HCT116 (cell line): ENCODE measurements around the gene ATP8A1. TPM values are rescaled to one million over a fixed set of nuclear protein-coding genes. Genes with fewer than 3 reads are reported as not detected.

ENCODE experiments used
- ATAC-seq: fragments of 200-7000 bp; cut with Tn5 transposase; 2 replicates; pipeline ENCODE4 v1.9.1; 2020; ENCODE audit warnings: mild to moderate bottlenecking, moderate library complexity
- BruUV-seq: library from RNA; stranded (reverse); fragments of 400-500 nt; replicated peaks from 2 replicates; lab custom pipeline; 2021; lab: Mats Ljungman, UMichigan
- CTCF ChIA-PET: fragments of 300-600 bp; sonication (Branson Sonifier 250); formaldehyde crosslinking; loops from one replicate; lab custom pipeline; 2021; ENCODE audit warnings: antibody characterized with exemption; lab: Charles Lee
- POLR2A ChIA-PET: fragments of 300-600, 350-600 bp; sonication (Branson Sonifier 250); formaldehyde crosslinking; loops from one replicate; lab custom pipeline; 2021; ENCODE audit warnings: antibody characterized with exemption; lab: Charles Lee
- RAD21 ChIA-PET, 2 experiments: fragments of 300-600 bp; sonication (Branson Sonifier 250); formaldehyde crosslinking; loops; one replicate each; lab custom pipeline; 2023; ENCODE audit warnings: low total read pairs in 2 of 2; ENCODE audit not compliant: uncharacterized antibody in 2 of 2, unreplicated experiment in 2 of 2, low non-redundant PET in 1 of 2; lab: Charles Lee
- DNase-seq: peaks from one replicate; pipeline ENCODE4 v3.0.0-alpha.2; 2010; ENCODE audit warnings: low read depth, low spot score
- H2AFZ ChIP-seq: fragments of 200-600 bp; shearing (Covaris generic), sonication (generic); 2 replicates; pipeline ENCODE4 v1.6.1; 2017; ENCODE audit warnings: low read depth, mixed run types, mixed read lengths, antibody characterized with exemption, low read length; ENCODE audit not compliant: poor library complexity, severe bottlenecking
- H3K27ac ChIP-seq: 2 replicates; pipeline ENCODE4 v1.5.1; 2012; ENCODE audit warnings: low read depth, low read length
- H3K27me3 ChIP-seq: fragments of 200-600 bp; sonication (generic); 2 replicates; pipeline ENCODE4 v1.6.1; 2016; ENCODE audit warnings: mixed run types, low read length, mixed read lengths; ENCODE audit not compliant: insufficient read depth
- H3K36me3 ChIP-seq, 2 experiments: fragments of 200-500 bp in 1 of 2; fragments of 200-600 bp in 1 of 2; sonication (Bioruptor generic) in 1 of 2; sonication (generic) in 1 of 2; 2 replicates each; pipeline versions ENCODE4 v1.5.1 to v1.6.1; 2014 to 2016; ENCODE audit warnings: low read length in 2 of 2, inconsistent platforms in 1 of 2, mixed read lengths in 1 of 2, mixed run types in 1 of 2; ENCODE audit not compliant: insufficient read depth in 2 of 2, control insufficient read depth in 1 of 2
- H3K4me1 ChIP-seq, 2 experiments: fragments of 200-600 bp in 1 of 2; sonication (generic) in 1 of 2; 2 replicates each; pipeline versions ENCODE4 v1.5.1 to v1.6.1; 2012 to 2017; ENCODE audit warnings: low read length in 2 of 2, inconsistent platforms in 1 of 2, mild to moderate bottlenecking in 1 of 2, mixed read lengths in 1 of 2, mixed run types in 1 of 2, moderate library complexity in 1 of 2; ENCODE audit not compliant: insufficient read depth in 2 of 2, control insufficient read depth in 1 of 2
- H3K4me2 ChIP-seq: fragments of 200-600 bp; sonication (generic); 2 replicates; pipeline ENCODE4 v1.6.1; 2017; ENCODE audit warnings: mixed run types, low read length, mixed read lengths
- H3K4me3 ChIP-seq, 2 experiments: fragments of 200-600 bp in 1 of 2; sonication (generic) in 1 of 2; replicated peaks in 1 of 2; 2 replicates each; pipeline ENCODE4 v1.5.1; 2011 to 2016; ENCODE audit warnings: low read length in 2 of 2, control low read depth in 1 of 2, low read depth in 1 of 2, mild to moderate bottlenecking in 1 of 2, mixed read lengths in 1 of 2, mixed run types in 1 of 2
- H3K79me2 ChIP-seq: fragments of 200-600 bp; sonication (generic); 2 replicates; pipeline ENCODE4 v1.6.1; 2017; ENCODE audit warnings: mild to moderate bottlenecking, mixed run types, low read length, moderate library complexity, mixed read lengths; ENCODE audit not compliant: insufficient read depth
- H3K9ac ChIP-seq: fragments of 200-600 bp; sonication (generic); 2 replicates; pipeline ENCODE4 v1.6.1; 2016; ENCODE audit warnings: low read length, mixed read lengths
- H3K9me2 ChIP-seq: fragments of 200-600 bp; sonication (generic), shearing (Covaris generic); 2 replicates; pipeline ENCODE4 v1.6.1; 2017; ENCODE audit warnings: mixed run types, mild to moderate bottlenecking, moderate library complexity; ENCODE audit not compliant: insufficient read depth
- H3K9me3 ChIP-seq, 2 experiments: fragments of 200-500 bp in 1 of 2; fragments of 200-600 bp in 1 of 2; sonication (Bioruptor generic) in 1 of 2; sonication (generic) in 1 of 2; 2 replicates each; pipeline ENCODE4 v1.6.1; 2014 to 2017; ENCODE audit warnings: low read length in 2 of 2, mixed read lengths in 2 of 2, inconsistent platforms in 1 of 2, low read depth in 1 of 2, mild to moderate bottlenecking in 1 of 2, mixed run types in 1 of 2, moderate library complexity in 1 of 2; ENCODE audit not compliant: control insufficient read depth in 1 of 2, insufficient read depth in 1 of 2
- H4K20me1 ChIP-seq: fragments of 200-600 bp; sonication (generic), shearing (Covaris generic); 2 replicates; pipeline ENCODE4 v1.6.1; 2017; ENCODE audit warnings: mixed run types, mild to moderate bottlenecking, moderate library complexity; ENCODE audit not compliant: insufficient read depth
- CBX3 ChIP-seq: IDR thresholded peaks from 2 replicates; pipeline ENCODE4 v1.6.1; 2012; ENCODE audit warnings: low read depth
- CEBPB ChIP-seq: IDR thresholded peaks from 2 replicates; pipeline ENCODE4 v1.6.1; 2012; ENCODE audit warnings: low read depth
- EGR1 ChIP-seq: IDR thresholded peaks from 2 replicates; pipeline ENCODE4 v1.6.1; 2012; ENCODE audit warnings: low read depth
- ELF1 ChIP-seq: IDR thresholded peaks from 2 replicates; pipeline ENCODE4 v1.6.1; 2012; ENCODE audit warnings: low read depth, borderline replicate concordance
- EZH2 ChIP-seq: fragments of 200-600 bp; sonication (generic); IDR thresholded peaks from 2 replicates; pipeline ENCODE4 v1.6.1; 2017; ENCODE audit warnings: antibody characterized with exemption, mixed run types
- EZH2phosphoT487 ChIP-seq: fragments of 200-600 bp; IDR thresholded peaks from 2 replicates; pipeline ENCODE4 v1.6.1; 2018; ENCODE audit warnings: antibody characterized with exemption, borderline replicate concordance
- POLR2A ChIP-seq: IDR thresholded peaks from 2 replicates; pipeline ENCODE4 v1.7.0; 2011; ENCODE audit warnings: borderline replicate concordance; ENCODE audit not compliant: insufficient read depth, insufficient read length; ENCODE audit errors: extremely low read depth
- POLR2AphosphoS5 ChIP-seq: IDR thresholded peaks from 2 replicates; pipeline ENCODE4 v1.6.1; 2011; ENCODE audit warnings: mild to moderate bottlenecking, low read depth, low read length, moderate library complexity
- RAD21 ChIP-seq: IDR thresholded peaks from 2 replicates; pipeline ENCODE4 v1.6.1; 2012; ENCODE audit warnings: low read depth, mild to moderate bottlenecking
- SIN3A ChIP-seq: IDR thresholded peaks from 2 replicates; pipeline ENCODE4 v1.6.1; 2012; ENCODE audit warnings: low read depth
- SP1 ChIP-seq: IDR thresholded peaks from 2 replicates; pipeline ENCODE4 v1.6.1; 2012; ENCODE audit warnings: low read depth
- SRF ChIP-seq: IDR thresholded peaks from 2 replicates; pipeline ENCODE4 v1.6.1; 2012; ENCODE audit warnings: low read depth
- TCF7L2 ChIP-seq: IDR thresholded peaks from 2 replicates; pipeline ENCODE4 v1.7.0; 2011; ENCODE audit warnings: borderline replicate concordance, inconsistent platforms; ENCODE audit not compliant: insufficient read depth, insufficient read length; ENCODE audit errors: extremely low read depth
- ZFX ChIP-seq: fragments of 450-650 bp; IDR thresholded peaks from 2 replicates; pipeline ENCODE4 v1.6.1; 2017
- ZNF274 ChIP-seq: fragments of 200-500 bp; sonication (Bioruptor generic); IDR thresholded peaks from 2 replicates; pipeline ENCODE4 v1.6.1; 2014; ENCODE audit warnings: mild to moderate bottlenecking, low read depth, low read length, inconsistent platforms
- intact Hi-C: fragments of 100-400 bp; cut with micrococcal nuclease; formaldehyde crosslinking; loops from 2 replicates; pipeline ENCODE4 v1.10.0; 2022
- total RNA-seq: library from RNA; stranded (reverse); gene quantifications from one replicate; pipeline ENCODE4 v1.2.1, GENCODE V29; 2021; ENCODE audit not compliant: unreplicated experiment
- TF ChIP-seq, protein P1 (sequence below): IDR thresholded peaks from 2 replicates; pipeline ENCODE4 v1.6.1; 2012
- TF ChIP-seq, protein P2 (sequence below), 3 experiments: fragments of 200-600 bp in 1 of 3; sonication (generic) in 1 of 3; IDR thresholded peaks in 2 of 3; conservative IDR thresholded peaks in 1 of 3; 2 replicates each; pipeline ENCODE4 v1.5.1; 2012 to 2017; ENCODE audit warnings: low read depth in 2 of 3, low read length in 2 of 3, antibody characterized with exemption in 1 of 3, borderline replicate concordance in 1 of 3, control low read depth in 1 of 3, mild to moderate bottlenecking in 1 of 3, mixed read lengths in 1 of 3, mixed run types in 1 of 3, moderate library complexity in 1 of 3; ENCODE audit not compliant: insufficient read depth in 1 of 3
- TF ChIP-seq, protein P3 (sequence below): IDR thresholded peaks from 2 replicates; pipeline ENCODE4 v1.6.1; 2012; ENCODE audit warnings: low read depth

The ATP8A1 gene
- total RNA-seq, 1 experiment from 2014 or later = 1.9 TPM

GRCh38 chr4:42618023-42618422 is 38.9 kb downstream of the ATP8A1 start:
- no peak overlapping the region for H3K27ac ChIP-seq
- RAD21 ChIA-PET = no interaction called here
- H4K20me1 ChIP-seq = no peaks in the 10 kb centered on the region
- POLR2A ChIA-PET = no interaction called here
- no peak overlapping the region for H3K4me2 ChIP-seq
- H3K79me2 ChIP-seq = no peaks in the 10 kb centered on the region
- no peaks in the 10 kb centered on the region for H3K9me3 ChIP-seq
- BruUV-seq = no TSS peak
- no peak overlapping the region for H3K9ac ChIP-seq
- CTCF ChIA-PET = no interaction called here
- H3K4me1 ChIP-seq = no peaks in the 10 kb centered on the region
- DNase-seq (no peak), ATAC-seq (no peak)
- intact Hi-C loops = no loop called here
- TF ChIP-seq CEBPB (no peak), POLR2A (no peak), EGR1 (no peak), SP1 (no peak), ZNF274 (no peak), SRF (no peak), ZFX (no peak), RAD21 (no peak), TCF7L2 (no peak), POLR2AphosphoS5 (no peak), EZH2phosphoT487 (no peak), CBX3 (no peak), ELF1 (no peak)
- TF ChIP-seq, protein P1, sequence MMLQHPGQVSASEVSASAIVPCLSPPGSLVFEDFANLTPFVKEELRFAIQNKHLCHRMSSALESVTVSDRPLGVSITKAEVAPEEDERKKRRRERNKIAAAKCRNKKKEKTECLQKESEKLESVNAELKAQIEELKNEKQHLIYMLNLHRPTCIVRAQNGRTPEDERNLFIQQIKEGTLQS = no peak
- no peak overlapping the region for H3K4me3 ChIP-seq
- no peak overlapping the region for H2AFZ ChIP-seq
- no peaks in the 10 kb centered on the region for H3K36me3 ChIP-seq
- H3K9me2 ChIP-seq = no peaks in the 10 kb centered on the region
- peaks cover 4% of the 10 kb centered on the region; the same call in 1 of the 2 replicates for H3K27me3 ChIP-seq

- DNase-seq (no peak), ATAC-seq (no peak)
- Histone ChIP-seq H3K4me1 (no peaks in the 10 kb centered on the region), H3K9me2 (no peaks in the 10 kb centered on the region), H3K9ac (no peak overlapping the region), H4K20me1 (no peaks in the 10 kb centered on the region), H3K9me3 (no peaks in the 10 kb centered on the region), H3K79me2 (no peaks in the 10 kb centered on the region), H3K27me3 (peaks cover 4% of the 10 kb centered on the region), H3K4me2 (no peak overlapping the region), H2AFZ (no peak overlapping the region), H3K36me3 (no peaks in the 10 kb centered on the region), H3K4me3 (no peak overlapping the region), H3K27ac (no peak overlapping the region)
- ChIA-PET RAD21 (no interaction called here), CTCF (no interaction called here), POLR2A (no interaction called here)
- no TSS peak for BruUV-seq
- intact Hi-C loops = no loop called here
- TF ChIP-seq POLR2AphosphoS5 (no peak), SIN3A (no peak), SRF (no peak), EZH2 (no peak)
- TF ChIP-seq, protein P2, sequence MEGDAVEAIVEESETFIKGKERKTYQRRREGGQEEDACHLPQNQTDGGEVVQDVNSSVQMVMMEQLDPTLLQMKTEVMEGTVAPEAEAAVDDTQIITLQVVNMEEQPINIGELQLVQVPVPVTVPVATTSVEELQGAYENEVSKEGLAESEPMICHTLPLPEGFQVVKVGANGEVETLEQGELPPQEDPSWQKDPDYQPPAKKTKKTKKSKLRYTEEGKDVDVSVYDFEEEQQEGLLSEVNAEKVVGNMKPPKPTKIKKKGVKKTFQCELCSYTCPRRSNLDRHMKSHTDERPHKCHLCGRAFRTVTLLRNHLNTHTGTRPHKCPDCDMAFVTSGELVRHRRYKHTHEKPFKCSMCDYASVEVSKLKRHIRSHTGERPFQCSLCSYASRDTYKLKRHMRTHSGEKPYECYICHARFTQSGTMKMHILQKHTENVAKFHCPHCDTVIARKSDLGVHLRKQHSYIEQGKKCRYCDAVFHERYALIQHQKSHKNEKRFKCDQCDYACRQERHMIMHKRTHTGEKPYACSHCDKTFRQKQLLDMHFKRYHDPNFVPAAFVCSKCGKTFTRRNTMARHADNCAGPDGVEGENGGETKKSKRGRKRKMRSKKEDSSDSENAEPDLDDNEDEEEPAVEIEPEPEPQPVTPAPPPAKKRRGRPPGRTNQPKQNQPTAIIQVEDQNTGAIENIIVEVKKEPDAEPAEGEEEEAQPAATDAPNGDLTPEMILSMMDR (IDR thresholded peaks at IDR 0.05 in 2 of 3, conservative IDR thresholded peaks at IDR 0.05 in 1 of 3; ENCODE audit: borderline replicate concordance in 1 of 3, insufficient read depth in 1 of 3, low read depth in 2 of 3, low read length in 2 of 3) = no peak
- TF ChIP-seq, protein P3, sequence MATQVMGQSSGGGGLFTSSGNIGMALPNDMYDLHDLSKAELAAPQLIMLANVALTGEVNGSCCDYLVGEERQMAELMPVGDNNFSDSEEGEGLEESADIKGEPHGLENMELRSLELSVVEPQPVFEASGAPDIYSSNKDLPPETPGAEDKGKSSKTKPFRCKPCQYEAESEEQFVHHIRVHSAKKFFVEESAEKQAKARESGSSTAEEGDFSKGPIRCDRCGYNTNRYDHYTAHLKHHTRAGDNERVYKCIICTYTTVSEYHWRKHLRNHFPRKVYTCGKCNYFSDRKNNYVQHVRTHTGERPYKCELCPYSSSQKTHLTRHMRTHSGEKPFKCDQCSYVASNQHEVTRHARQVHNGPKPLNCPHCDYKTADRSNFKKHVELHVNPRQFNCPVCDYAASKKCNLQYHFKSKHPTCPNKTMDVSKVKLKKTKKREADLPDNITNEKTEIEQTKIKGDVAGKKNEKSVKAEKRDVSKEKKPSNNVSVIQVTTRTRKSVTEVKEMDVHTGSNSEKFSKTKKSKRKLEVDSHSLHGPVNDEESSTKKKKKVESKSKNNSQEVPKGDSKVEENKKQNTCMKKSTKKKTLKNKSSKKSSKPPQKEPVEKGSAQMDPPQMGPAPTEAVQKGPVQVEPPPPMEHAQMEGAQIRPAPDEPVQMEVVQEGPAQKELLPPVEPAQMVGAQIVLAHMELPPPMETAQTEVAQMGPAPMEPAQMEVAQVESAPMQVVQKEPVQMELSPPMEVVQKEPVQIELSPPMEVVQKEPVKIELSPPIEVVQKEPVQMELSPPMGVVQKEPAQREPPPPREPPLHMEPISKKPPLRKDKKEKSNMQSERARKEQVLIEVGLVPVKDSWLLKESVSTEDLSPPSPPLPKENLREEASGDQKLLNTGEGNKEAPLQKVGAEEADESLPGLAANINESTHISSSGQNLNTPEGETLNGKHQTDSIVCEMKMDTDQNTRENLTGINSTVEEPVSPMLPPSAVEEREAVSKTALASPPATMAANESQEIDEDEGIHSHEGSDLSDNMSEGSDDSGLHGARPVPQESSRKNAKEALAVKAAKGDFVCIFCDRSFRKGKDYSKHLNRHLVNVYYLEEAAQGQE = no peak
- TF ChIP-seq, protein P1 = no peak
These were observed 39.9 kb downstream of the ATP8A1 start for GRCh38 chr4:42617030-42617429.
